NCI-H2196 treated with DMSO at 0.1 percent for 48 hours (cell line): ENCODE results near the gene GOLGA6D.
"Not testable (repeated sequence)": the region's sequence is repeated elsewhere in the genome, so short reads cannot be mapped to it uniquely, and the experiment has no call there.

Experiments used
- DNase-seq: peaks from one replicate; lab custom pipeline; 2025; ENCODE audit not compliant: unreplicated experiment; lab: John Stamatoyannopoulos, UW

The GOLGA6D gene, protein sequence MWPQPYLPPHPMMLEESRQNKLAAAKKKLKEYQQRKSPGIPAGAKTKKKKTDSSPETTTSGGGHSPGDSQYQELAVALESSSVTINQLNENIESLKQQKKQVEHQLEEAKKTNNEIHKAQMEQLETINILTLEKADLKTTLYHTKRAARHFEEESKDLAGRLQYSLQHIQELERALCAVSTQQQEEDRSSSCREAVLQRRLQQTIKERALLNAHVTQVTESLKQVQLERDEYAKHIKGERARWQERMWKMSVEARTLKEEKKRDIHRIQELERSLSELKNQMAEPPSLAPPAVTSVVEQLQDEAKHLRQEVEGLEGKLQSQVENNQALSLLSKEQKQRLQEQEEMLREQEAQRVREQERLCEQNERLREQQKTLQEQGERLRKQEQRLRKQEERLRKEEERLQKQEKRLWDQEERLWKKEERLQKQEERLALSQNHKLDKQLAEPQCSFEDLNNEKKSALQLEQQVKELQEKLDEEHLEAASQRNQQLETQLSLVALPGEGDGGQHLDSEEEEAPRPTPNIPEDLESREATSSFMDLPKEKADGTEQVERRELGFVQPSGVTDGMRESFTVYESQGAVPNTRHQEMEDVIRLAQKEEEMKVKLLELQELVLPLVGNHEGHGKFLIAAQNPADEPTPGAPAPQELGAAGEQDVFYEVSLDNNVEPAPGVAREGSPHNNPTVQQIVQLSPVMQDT

DNA sequence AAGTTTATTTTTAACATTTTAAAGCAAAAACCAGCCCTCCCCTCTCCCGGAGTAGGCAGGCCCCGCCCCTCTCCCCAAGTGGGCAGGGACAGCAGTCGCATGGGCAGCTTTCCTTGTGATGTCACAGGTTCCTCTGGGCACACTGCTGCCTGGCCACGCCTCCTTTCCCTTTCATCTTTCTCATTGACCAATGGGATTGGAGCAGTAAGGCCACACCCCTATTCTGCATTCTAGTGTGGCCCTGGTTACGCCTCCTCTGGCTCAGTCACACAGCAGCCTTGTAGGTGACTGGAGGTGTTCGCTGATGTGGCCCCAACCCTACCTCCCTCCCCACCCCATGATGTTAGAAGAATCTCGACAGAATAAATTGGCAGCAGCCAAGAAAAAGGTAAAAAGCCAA is at the start of gene GOLGA6D:
Gene GOLGA6D, plus strand, starts transcription at position 264 of the 400 bp plus-strand sequence. Its CDS starts 41 bp downstream, at position 305.
- not testable (repeated sequence) for DNase-seq

DNA sequence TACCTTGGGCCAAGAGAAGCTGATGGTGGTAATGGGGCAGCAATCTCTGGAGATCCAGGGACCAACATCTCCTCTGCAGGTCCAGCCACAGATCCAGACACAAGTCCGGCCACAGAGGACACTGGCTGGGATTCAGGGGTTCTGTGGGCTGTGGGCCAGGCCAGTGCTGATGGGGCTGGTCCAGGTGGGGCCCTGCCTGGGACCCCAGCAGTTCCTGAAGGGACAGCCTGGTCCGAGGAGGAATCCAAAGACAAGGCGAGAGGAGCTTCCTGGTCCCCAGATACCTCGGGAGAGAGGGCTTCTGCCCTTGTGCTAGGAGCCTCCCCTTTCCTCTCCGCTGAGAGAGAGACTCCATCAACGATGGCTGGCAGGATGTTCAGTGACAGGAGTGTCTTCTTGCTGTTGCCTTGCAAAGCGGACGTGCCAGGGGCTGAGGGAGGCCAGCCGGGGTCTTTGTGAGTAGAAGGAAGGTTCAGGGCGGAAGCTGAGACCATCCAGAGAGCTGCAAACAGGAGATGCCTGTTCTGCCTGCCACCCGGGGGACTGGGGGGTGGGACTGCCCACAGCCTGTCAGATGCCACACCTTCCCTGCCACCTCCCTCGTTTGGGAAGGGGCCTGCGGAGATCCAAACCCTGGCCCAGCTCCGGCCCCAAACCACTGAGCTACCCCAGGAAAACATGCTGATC is 49.0 kb upstream of the GOLGA6D start:
- DNase-seq = no peak

DNA sequence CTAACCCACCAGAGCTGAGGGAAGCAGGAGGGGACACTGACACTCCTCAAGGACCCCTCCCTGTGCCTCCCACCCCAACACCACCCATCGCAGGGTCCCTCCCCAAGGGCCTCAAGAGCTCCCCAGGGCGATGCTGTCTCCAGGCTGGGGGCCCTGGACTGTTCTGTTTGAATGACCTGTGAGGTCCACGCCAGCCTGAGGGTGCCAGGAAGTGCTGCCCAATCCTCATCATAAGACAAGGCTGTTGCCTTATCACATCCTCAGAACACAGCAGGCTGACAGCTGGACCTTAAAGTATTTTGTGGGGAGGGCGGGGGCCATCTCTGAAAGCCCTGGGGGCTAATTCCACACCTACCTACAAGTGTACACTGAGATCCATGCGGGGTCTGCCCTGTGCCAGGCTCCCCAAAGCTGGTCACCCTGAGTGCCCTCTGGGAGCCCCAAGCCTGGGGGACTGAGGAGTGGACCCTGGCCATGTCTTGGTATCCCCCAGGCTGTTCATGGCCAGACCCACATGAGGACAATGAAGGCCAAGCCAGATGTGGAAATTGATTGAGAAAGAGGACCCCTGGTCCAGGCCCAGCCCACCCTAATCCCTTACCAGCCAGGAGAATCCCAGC is 48.3 kb upstream of the GOLGA6D start:
- DNase-seq = no peak

DNA sequence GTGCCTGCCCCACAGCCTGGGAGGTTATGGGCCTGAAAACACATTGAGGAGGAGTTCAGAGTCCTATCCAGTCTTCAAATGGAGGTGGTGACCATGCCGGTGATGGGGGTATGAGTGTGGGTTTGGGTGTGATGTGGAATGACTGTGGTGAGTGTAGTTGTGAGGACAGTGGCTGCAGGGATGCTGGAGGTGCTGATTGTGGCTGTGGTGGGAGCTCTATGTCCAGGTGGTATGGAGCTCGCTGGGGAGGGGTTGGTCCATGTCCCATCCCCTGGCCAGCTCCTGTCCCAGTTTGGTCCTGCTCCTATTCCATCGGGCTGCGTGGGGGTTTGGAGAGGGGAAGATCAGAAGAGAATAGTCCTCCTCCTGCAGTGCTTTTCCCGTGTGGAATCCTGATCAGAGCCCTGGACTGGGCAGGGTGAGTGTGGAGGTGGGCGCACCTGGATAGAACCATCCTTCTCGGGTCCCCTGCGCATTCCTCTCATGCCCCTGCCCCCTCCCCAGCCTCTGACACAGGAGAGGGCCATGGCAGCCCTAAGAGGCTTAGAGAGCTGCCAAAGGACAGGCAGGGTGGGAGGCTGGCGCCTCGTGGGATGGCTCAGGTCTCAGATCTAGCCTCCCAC is 47.5 kb upstream of the GOLGA6D start:
- no peak for DNase-seq

DNA sequence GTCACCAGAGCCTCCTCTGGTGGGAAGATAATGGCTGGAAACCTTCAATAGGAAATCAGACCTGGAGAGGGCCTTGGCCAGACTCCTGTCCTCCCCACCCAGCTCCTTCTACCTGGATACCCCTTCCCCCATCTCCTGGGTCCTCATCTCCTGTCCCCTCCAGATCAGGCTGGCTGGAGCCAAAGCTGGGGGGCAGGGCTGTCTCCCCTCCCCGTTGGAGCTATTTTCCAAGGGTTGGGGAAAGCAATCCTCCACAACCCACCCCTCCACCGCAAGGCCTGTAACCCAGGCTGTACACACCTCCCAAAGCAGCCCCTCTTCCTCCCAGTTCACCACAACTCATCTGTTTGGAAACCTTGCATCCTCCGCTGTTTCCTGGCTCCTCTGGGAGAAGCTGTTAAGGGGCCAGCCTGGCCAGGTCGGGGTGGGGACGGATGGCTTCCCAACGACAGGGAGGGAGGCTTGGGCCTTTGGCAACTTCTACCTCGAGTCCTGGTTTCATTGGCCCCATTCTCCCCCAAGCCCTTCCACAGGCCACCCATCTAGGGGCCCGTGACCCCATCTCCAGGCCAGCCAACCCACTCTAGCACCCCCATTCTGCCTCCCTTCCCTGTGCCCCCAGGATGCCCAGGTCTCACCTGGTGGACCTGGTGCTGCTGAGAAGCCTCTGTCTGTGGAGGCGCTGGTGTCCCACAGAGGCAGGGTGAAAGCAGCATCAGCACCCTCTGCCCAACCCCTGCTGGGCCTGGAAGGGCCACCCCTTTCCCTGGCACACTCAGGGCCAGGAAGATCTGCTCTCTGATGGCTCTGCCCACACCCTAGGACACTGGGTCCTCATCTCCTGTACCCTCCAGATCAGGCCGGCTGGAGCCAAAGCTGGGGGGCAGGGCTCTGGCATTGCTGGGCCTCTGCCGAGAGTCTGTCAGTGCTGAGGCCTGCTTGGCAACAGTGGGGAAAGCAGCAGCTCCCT is 46.6 kb upstream of the GOLGA6D start:
- DNase-seq = no peak

DNA sequence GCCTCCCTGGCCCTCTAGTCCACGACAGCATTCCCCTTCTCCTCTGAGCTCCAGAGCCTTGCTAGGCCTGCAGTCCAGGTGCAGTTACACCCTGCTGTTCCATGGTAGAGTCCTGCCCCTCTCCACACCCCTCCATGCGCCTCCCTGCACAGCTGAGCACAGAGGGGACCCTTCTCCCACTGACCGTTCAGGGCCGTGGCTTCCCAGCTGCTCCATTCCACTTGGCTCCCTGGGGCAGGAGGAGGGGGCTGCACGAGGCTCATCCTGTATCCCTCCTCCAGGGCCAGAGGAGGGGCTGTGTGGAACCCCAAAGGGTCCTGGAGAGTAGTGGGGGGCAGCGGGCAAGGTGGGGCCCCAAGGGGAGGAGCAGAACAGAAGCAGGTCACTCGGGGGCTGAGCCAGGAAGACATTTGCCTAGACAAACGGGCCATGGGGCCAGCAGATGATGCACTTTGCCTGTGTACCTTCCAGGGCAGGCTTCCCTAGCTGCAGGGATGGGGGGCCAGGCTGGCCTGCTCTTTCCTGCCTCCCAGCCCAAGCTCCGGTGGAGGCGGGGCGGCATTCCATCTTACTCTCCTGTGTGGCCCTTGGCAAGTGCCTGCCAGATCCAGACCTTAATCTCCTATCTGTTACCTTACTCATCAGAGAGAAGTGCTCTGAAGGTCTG is 45.2 kb upstream of the GOLGA6D start:
- DNase-seq = no peak

DNA sequence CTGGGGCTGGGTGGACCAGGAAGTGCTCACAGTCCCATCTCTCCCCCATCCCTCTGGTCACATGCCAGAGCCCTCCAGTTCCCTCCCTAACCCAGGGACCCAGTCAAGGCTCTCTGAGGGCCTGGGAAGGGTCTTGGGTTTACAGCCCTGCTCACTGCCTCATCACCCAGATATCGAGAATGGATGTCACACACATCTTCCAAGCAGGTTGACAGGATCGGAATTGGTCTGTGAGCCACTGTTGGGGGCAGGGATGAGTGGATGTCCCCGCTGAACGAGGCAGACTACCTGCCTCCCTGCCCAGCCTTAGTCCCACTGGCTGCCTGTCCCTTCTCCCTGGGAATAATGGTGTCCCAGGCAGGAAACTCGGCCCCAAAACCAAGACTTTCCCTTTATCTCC is 44.5 kb upstream of the GOLGA6D start:
- DNase-seq = no peak

DNA sequence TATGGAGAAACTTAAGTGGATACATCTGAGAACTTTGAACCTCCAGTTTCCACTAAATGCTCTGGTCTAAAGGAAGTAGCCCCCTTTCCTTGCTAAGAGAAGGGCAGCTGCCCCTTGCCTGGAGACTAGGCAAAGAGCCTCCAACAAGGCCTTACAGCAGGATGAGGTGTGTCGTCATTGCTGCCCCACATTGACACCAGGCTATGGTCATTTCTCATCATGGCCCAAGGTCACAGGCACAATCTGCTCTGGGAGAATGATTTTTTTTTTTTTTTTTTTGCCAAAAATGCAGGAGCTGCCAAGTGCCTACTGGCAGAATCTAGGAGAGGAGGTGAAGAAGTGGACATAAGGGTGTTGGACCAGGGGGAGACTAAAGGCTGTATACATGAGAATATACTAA is 36.9 kb upstream of the GOLGA6D start:
- not testable (repeated sequence) for DNase-seq

DNA sequence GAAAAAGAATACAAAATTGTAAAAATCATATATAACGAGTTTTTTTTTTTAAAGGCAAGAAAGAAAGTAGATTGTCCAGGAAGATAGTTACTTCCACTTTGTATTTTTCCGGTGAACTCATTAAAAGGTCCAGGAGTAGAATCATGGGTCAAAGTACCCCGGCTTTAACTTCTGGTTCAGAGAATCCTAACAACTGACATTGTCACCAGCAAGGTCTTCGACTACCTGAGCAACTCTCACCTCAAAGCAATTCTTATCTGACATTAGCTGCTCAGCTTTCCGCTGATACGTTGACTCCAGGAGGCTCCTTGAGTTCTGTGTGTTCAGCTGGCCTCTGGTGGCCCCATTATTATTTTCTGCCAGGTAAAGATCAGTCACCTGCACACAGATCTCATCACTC is 33.6 kb upstream of the GOLGA6D start:
- DNase-seq = not testable (repeated sequence)

DNA sequence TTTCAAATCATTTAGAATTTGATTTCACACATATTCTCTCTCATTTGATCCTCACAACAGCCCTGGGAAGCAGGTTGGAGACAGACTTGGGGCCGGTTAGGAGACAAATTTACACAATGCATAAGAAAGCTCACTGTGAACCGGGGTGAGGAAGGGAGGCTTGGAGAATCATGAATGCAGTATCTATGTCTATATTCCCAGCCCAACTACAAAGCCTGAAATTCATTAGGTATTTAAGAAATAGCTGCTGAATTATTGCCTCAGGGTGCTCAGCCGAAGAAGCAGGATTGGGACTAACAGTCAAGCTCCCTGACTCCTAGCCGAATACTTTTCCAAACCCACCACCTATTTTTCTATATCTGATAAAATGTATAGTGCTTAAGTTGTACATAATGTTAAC is 32.9 kb upstream of the GOLGA6D start:
- DNase-seq = no peak

DNA sequence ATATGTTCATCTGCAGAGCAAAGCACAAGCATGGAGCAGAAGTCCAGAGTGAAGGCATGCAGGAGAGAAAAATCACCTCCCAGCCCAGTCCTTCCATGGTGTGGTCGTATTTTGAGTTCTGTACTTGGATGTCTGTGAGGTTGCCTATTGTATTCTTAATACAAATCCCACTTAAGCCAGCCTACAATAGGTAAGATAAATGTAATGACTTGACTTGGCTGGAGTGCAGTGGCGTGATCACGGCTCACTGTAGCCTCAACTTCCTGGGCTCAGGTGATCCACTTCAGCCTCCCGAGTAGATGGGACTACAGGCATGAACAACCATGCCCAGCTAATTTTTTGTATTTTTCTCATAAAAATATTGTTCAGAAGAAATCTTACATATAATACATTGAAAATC is 31.3 kb upstream of the GOLGA6D start:
- DNase-seq = not testable (repeated sequence)

DNA sequence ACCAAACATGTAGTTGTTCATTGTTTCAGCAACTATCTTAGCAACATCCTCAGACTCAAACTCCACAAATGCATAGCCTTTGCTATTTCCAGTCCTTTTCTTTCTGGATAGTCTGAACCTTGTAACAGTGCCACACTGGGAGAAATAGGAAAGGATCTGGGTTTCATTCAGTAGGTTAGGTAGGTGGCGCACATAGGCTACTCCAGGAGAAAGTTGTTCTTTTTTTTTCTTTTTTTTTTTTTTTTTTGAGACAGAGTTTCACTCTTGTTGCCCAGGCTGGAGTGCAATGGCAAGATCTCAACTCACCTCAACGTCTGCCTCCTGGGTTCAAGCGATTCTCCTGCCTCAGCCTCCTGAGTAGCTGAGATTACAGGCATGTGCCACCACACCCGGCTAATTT is 30.4 kb upstream of the GOLGA6D start:
- DNase-seq = not testable (repeated sequence)

DNA sequence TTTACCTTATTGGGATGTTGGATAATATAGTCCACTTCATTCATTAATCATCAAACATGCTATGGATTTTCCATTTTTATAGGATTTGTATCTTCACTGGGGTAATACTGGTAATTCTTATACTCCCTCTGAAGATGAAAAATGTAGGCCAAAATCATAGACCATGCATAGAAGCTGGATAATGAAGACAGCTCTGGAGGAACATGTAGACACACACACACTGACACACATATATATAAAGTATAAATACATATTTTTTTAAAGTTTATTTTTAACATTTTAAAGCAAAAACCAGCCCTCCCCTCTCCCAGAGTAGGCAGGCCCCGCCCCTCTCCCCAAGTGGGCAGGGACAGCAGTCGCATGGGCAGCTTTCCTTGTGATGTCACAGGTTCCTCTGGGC is 24.6 kb upstream of the GOLGA6D start, which contains the start of gene GOLGA6C:
Gene GOLGA6C, plus strand, starts transcription at position 301 of the 400 bp plus-strand sequence. CDS start 265 bp downstream, outside the sequence.
- DNase-seq = not testable (repeated sequence)

DNA sequence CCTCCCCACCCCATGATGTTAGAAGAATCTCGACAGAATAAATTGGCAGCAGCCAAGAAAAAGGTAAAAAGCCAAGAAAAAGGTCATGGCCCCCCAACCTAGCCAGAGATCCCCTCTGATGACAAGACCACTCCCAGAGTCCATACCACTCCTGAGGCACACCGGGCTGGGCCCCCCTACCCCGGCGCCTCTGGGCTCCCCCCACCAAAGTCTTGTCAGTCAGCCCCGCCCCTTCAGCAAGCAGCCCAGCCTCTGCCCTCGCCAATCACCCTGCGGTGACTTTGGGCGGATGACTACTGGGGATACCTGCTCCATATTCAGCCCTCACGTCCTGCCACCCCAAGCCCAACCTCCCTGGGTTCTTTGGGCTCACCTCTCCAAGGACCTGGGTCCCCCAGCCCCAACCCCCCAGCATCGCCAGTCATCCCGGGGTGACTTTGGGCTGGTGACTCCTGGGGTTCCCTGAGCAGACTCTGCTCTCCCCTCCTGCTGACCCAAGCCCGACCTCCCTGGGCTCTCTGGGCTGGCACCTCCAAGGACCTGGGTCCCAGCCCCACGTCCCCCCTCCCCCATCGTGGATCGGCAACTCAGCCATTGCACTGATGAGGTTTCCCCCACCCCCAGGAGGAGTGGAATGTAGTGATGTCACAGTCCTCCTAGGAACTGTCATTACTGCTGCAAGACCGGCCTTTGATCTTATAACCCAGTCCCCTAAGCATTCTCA is 23.9 kb upstream of the GOLGA6D start:
- DNase-seq = not testable (repeated sequence)

DNA sequence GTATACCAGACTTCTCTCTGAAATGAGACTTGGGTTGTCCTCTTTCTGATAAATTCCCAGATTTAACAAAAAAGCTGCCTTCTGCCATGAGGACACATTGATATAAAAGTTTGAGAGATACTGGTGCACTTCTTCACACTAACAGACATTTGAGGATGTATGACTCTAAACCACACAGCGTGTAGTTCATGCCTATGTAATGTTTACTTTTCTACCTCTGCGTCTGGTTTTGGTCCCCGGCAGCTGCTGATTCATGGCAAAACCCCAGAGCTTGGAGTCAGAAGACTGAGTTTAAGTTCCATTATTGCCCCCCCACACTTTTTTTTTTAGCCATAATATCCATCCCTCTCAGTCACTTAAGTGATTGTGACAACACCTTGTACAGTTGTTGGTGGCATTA is 22.8 kb upstream of the GOLGA6D start:
- DNase-seq = not testable (repeated sequence)

DNA sequence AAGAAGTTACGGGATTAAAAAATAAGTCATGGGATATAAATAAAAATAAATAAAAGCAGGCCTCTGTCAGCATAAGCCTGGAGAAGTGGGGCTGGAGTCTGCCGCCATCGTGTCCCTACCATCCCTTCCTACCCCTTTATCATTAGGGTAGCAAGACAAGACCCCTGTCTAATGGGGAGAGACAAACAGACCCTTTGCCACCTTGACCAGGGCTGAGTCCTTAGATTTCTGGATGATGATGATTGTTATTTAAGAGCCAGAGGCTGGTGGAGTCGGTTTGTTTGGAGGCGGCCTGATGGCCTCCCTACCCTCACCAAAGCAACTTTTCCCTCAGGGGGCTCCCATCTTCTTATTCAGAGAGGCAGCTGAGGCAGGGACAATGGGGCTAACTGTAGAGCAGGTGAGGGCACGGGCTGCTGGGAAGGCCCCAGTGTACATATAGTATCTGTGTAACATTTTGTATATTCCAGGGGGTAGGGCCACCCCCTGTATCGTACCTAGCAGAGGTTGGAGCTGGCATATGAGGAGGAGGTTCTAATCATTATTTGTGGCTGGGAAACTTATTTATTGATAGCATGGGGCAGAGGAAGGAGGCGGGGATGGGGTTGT is 8.8 kb upstream of the GOLGA6D start:
- not testable (repeated sequence) for DNase-seq

DNA sequence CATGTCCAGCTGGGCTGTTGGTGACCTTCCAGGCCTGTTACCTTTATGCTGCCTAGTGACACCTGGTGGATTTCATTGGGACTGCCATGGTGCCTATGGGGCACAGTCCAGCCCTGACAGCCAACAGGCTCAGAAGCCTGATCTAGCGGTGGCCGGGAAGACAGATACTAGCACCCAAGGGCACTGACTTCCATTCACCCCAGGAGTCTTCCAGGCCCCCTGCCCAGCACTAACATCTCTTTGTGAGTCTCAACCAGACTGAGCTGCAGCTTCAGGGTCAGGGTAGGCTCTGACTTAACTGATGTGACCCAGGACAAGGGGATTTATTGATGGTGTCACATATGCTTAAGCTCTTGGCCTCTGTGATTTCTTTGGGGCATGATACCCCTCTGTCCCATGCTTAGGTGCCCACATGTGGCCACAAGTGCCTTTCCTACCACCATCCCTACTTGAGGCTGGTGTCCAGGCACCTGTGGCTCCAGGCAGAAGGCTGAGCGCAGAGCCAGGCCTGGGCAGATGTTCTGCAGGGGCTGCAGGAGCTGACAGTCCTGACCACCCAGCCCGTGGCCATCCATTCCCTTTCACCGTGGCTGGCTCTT is 8.0 kb upstream of the GOLGA6D start:
- not testable (repeated sequence) for DNase-seq
